GM19239 (cell line): ENCODE data around the gene CFAP53.
A peak's percentile ranks its signal among the peaks of the same experiment; 100 is the strongest.
"Not testable (repeated sequence)": the region's sequence is repeated elsewhere in the genome, so short reads cannot be mapped to it uniquely, and the experiment has no call there.

Experiments
- DNase-seq: peaks from one replicate; pipeline ENCODE4 v3.0.0; 2011; ENCODE audit warnings: low spot score; ENCODE audit not compliant: insufficient read length
- FAIRE-seq: peaks from 2 replicates; lab custom pipeline; 2011; peaks lifted over from hg19 to GRCh38; lab: Jason Lieb, UNC

Gene CFAP53

DNA sequence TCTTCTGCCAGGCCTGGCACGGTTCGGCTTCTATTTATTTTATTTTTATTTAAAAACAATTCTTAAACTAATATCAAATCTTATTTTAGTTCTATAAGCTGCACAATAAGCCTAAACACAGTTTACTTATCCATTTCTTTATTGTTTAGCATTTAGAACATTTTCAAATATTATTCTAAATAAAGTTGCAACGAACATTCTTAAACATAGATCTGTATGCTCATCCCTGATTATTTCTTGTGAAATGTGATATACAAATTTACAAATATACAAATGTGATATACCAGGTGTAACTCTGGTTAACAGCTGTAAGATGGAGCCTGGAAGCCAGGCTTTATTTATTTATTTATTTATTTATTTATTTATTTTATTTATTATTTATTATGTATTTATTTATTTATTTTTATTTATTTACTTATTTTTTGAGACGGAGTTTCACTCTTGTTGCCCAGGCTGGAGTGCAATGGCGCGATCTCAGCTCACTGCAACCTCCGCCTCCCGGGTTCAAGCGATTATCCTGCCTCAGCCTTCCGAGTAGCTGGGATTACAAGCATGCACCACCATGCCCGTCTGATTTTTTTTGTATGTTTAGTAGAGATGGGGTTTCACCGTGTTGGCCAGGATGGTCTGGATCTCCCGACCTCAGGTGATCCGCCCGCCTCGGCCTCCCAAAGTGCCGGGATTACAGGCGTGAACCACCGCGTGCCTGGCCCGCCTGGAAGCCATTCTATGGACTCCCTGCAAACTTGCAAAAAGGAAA is 22.2 kb upstream of the CFAP53 start:
- not testable (repeated sequence) for FAIRE-seq, DNase-seq

DNA sequence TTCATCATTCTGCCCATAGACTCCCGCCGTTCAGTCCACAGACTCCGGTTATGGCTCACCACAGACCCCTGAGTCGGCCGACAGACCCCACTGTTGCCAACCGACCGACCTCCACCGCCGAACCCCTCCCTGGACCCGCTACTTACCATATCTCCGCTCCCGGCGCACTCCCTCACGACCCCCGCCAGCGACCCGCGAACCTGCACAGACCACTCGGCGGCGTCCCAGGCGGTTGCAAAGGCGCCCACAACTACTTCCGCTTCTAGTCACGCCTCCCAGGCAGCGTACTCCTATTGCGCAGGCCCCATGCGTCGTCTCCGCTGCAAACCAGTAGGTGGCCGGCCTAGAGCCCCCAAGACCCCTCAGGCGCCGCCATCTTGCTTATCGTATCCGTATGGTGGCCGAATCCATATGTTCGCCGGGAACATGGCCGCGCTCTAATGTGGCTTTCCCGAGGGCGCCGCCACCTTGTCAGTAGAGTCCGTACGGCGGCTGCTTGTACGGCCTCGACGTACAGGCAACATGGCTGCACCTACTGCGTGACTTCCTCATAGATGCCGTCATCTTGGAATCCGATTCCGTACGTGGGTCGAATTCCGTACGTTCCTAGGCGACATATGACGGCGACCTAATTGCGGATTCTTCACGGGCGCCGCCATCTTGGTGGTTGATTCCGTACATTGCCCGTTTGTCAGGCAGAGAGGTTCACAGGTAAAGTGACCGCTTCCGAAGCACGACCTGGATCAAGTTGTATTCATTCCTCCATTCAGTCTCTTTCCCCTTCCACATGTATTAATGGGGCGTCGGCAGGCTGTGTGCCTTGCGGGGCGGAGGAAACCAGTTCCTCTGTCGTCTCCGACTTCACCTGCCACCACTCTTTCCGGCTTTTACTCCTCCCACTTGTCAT is 21.4 kb upstream of the CFAP53 start, which contains the start of gene CXXC1:
Gene CXXC1, minus strand, starts transcription at position 252 of the 907 bp plus-strand sequence. Its CDS starts 103 bp downstream, at position 149.
- DNase-seq (peak; percentile 78), FAIRE-seq (peak; percentile 100)

DNA sequence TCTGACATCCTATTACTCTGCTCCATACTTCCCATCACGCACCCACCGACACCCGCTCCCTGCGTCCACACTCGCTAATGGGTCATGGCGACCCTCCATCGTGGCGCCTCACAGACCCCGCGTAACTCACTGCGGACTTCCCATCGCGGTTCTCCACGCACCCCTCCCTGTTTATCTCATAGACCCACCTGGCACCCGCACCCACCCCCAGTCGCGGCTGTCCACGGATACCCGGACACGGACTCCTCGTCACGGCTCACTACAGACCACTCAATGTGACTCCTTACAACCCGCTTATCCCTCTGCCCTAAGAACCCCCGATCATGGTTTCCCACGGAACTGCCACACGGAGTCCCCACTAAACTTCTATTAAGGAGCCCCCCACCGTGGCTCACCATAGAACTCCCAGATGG is 20.7 kb upstream of the CFAP53 start:
- no peak for FAIRE-seq
- DNase-seq: no peak

DNA sequence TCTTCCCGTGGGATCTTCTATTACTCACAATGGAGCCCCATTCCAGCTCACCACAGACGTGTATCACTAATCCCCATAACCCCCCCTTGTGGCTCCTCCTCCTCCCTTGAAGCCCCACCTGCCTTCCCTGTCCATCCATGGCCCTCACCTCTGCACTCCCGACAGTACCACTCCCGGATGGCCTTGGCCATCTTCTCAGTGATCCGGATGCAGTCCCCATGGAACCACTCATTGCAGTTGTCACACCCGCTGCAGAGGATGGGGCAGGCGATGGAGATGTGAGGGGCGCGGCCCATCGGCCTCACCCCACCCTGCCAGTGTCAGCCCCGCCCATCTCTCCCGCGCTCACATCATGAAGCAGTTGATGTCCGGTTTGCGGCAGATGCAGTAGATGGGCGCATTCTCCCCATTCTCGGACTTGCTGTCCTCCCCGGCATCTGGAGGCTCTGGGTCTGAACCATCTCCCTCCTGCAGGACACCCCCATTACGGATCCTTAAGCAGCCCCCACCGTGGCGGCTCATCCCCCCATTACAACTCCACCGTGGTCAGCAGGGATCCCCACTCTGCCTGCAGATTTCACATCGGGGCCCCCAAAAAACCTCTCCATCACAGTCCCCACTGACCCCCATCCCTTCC is 20.2 kb upstream of the CFAP53 start:
- FAIRE-seq: no peak
- DNase-seq: no peak

DNA sequence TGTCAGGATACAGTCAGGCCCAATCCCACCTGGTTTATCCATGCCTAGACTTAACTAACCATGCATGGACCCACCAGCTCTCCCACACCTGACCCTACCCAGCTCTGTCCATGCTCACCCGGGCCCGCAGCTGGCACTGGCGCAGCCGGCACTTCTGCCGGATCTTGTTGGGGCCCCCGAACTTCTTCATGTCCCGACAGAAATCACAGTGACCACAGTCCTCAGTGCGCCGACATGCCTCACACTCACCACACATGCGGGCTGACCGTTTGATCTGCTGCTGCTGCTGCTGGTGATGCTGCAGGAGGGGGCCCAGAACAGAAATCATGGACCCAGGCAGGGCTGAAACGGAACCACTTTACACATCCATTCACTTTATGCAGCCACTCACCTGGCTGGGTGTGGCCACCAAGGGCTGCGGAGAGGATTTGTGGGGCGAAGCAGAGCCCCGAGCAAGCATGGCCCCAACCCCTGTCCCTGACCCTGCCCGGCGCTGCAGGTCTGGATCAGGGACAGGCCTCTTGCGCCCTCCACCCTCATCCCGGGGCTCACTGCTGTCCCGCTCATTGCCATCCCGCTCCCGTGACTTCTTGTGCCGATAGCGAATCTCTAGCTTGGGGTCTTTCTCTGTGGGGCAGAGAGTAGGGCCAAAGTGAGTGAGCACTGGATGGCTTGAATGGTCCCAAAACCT is 19.5 kb upstream of the CFAP53 start:
- no peak for DNase-seq
- FAIRE-seq: no peak

DNA sequence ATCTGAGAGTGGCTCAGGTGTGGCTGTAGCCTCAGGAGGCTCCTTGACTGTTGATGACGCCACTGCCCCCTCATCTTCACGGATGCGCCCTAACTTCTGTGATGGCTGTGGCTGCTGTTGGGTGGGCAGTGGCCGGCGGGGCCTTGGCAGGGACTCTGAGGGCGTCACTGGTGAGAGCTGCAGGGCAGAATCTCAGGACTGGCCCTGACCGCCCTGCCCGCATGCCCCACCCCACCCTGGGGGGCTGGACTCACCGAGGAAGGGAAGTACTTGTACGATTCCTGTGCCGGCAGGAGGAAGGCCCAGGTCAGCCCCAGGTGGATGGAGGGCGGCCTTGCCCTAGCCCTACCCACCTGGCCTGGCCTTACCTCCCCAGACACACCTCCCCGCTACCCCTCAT is 18.8 kb upstream of the CFAP53 start:
- DNase-seq (no peak), FAIRE-seq (no peak)

DNA sequence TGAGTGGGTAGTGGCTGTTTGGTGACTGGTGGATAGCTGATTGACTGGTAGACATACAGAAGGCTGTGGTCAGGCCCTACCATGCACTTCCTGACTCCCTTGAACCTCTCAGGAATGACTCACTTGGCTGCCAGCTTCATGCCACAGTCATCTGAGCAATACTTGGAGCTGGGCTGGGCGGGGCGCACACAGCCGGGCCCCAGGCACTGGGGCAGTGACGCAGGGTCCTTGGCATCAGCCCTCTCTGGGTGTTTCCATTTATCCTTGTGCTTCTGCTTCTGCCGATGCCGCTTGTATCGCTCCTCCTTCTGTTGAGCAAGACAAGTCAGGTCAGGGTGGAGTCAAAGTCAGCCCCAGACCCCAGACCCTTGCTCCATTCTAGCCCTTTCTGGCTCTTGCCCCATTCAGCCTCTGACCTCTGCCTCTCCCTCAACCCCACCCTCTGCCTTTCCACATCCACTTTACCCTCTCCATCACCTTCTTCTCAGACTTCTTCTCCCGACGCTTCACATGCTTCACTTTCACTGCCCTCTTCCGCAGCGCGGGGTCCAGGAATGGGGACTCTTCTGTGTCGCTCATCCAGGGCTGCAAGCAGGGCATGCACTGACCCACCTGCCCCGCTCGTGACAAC is 18.1 kb upstream of the CFAP53 start:
- FAIRE-seq: no peak
- no peak for DNase-seq

DNA sequence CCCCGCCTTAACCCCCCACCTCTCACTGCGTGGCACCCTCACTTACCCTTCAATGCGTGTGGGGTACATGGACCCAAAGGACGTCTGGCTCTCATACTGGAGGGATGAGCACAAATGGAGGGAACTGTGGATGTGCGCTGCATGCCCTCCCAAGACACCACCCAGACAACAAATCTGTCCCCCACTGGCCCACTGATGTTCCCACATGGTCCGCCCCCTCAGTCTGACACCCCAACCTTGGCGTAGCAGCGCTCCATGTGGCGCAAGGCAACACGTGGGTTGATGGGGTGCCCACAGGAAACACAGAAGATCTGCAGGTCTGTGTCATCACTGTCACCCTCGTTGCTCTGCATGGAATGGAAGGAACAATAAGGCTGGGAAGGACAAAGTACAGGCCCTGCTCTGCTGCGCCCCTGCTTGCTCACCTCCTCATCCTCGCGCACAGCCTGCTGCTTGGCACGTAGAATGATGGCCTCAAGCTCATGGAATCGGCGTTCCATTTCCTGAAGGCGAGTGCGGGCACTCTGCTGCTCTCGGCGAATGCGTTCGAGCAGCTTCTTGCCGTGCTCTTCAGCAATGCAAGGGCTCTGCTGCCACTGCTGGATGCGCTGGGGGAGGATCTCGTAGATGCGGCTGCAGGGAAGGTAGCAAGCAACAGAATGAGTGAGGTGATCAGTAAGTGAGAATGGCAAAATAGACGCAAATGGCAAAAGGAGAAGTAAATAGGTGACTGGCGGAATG is 17.3 kb upstream of the CFAP53 start:
- DNase-seq (no peak), FAIRE-seq (no peak)

DNA sequence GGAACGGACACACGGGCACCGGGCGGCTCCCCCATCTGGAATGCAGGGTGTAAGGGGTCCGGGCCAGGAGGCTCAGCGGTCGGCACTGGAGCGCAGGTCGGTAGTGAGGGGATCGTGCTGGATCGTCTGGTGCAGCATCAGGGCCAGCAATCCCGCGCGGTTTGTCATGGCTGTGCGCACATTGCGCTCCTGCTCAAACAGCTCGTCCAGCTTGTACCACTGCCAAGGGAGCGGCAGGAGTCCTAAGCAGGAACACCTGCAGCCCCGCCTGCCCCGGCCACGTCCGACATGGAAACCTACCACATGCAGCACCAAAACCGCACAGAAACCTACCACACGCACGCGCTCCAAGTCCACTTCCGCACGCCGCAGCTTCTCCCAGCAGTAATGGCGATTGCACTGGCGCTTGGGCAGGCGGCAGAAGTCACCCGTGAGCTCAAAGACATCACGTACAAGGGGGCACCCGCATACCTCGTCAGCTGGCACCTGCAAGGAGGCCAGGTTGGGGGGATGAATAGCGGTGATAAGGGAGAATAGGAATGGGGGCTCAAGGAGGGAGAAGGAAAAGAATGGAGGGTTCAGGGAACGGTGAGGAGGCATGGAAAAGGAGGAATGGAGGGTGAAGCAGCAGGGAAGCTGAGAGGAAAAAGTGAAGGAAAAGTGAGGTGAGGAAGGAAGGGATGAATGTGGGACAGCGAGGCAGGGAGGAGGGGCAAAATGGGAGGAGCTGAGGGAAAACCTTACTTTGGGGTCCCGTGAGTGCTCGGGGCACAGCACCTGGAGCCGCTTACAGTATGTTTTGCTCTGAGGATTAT is 16.4 kb upstream of the CFAP53 start:
- DNase-seq (no peak), FAIRE-seq (no peak)

DNA sequence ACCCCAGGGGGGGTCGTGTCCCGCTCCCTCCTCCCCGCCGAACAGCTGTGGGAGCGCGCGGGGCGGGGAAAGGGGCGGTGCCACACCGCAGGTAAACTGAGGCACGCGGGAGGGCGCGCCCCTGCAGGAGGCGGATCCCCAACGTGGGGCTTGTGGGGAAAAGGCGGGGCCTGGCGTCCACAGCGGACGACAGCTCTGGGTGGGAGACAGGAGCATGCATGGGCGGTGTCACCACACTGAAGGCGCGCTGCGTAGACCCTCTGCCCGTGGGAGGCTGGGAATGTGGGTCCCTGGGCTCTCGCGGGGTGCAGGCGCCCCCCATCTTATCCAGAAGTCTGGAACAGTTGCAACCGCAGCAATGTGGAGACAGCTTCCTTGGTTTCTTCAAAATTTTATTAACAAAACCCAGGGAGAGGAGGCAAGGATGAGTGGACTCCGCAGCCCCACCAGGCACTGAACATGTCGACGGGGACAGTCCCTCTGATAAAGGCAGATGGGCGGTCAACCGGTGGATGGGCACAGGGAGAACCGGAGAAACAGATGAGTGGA is 15.8 kb upstream of the CFAP53 start:
- FAIRE-seq (no peak), DNase-seq (no peak)

DNA sequence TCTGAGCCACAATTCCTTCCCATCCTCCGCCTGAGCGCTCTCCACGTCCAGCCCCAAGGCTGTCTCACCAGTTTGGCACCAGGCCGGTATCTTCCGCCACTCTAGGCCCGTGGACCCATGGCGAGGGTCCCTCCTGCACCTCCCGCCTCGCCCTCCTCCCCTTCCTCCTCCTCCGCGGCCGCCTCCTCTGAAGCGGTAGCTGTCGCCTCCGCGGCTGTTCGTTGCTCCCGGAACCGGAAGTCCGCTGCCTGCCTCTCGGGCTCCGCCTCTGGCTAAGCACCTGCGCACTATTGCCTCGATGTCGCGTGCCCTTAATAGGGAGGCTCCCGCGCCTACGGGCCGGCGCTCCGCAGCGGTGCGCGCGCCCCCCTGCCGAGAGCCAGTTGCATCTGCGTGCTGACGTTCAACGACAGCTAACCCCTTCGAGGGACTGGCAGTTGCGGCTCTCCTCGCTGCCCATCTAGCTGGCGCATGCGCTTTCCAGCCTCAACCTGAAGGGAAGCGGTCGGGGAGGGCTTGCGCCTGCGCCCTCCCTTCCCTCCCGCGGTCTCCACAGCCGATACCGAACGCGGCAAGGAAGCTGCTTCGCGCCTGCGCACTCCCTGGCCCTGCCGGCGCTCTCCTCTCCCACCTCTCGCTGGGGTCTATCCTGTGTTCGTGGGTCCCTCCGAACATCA is 15.1 kb upstream of the CFAP53 start, which contains the start of gene MBD1:
Gene MBD1, minus strand, starts transcription at position 229 of the 677 bp plus-strand sequence. CDS start 1,531 bp downstream, outside the sequence.
- FAIRE-seq (peak; percentile 98), DNase-seq (peak; percentile 95)

DNA sequence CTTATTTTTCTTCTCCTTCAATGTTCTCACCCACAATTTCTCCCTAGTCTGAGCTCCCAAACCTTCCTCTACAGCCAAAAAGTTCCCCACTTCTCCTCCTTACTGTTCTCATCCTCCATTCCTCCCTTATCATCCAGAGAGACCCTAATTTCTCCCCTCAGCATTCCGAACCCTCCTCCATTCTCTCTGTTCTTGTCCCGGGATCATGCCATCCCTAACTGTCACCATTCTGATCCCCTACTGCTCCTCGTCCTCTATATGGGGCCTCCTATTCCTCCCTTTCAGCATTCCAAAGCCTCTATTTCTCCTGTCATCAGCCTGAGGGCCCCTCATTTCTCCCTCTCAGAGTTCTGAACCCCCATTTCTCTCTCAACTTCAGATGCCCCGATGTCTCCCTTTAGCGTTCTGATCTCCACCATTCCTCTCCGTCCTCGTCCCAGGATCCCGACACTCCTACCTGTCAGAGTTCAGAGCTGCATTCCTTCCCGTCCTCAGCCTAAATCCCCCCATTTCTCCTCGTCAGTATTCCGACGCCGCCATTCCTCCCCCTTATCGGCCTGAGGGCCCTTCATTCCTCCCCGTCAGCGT is 14.5 kb upstream of the CFAP53 start:
- FAIRE-seq: peak; percentile 72
- no peak for DNase-seq

DNA sequence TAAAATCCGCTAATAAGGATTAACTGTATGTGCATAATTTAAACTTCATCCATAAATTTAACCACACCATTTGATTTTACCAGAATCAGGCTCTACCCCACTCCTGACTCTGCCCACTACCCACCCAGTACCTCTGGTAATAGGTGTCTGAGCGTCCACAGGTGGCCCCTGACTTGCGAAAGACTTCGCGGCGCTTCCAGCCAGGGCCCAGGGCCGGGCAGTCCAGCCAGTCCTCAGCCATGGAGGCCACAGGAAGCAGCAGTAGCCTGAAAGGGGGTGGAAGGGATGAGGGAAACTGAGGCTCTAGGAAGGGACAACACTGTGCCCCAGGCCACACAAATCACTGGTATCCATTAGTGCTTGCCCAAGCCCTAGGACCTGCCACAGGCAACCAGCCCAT is 13.5 kb upstream of the CFAP53 start:
- DNase-seq (no peak), FAIRE-seq (no peak)

DNA sequence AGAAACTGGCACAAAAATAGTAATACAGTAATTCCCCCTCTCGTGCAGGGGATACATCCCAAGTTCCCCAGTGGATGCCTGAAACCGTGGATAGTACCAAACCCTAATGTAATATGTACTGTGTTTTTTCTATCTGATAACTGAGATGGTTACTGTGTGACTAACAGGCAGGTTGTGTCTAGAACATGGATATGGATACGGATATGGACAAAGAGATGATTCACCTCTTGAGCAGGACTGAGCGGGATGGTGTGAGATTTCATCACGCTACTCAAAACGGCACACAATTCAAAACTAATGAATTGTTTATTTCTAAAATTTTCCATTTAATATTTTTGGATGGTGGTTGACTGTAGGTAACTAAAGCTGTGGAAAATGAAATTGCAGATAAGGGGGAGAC is 11.6 kb upstream of the CFAP53 start:
- FAIRE-seq (no peak), DNase-seq (no peak)

DNA sequence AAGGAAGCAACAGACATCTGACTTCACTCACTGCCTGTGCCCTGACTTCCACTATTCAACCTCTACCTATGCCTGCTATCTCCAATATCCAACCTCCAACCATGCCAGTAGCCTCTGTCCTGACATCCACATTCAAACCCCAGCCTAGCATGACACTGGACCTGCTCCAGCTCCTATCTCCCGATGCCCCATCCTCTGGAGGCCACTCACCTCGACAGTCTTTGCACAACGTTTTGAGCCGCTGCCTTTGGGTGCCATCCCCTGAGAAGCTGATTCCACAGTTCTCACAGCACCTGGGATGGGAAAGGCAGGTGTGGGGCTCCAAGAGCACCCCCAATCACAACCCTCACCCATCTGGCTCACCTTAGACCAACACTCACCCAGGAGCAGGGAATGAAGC is 10.2 kb upstream of the CFAP53 start:
- no peak for FAIRE-seq

DNA sequence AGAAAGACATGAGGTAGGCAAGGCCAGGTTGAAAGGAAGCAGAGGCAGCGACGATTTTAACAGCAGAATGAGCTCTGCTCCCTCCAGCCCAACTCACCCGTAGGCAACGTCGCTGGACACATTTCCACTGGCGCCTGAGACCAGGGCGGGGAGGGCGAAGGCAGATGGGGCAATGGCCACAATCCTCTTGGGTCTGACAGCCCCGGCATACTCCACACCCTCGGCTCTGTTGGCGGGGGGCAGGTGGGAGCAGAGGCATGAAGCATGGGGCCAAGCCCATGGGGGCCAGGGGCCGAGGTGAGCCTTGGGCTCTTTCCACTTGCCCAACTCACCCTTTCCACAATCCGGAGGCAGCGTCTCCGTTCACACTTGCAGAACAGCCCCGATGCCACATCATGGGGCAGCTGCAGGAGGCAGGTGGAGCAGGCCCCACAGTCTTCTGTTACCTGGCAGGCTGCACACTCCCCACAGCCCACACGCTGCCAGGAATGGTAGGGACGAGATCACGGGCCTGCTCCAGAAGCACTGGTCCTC is 9.3 kb upstream of the CFAP53 start:
- no peak for DNase-seq
- no peak for FAIRE-seq

More for the DNA sequence above, 10.2 kb upstream of the CFAP53 start:
- DNase-seq: no peak

DNA sequence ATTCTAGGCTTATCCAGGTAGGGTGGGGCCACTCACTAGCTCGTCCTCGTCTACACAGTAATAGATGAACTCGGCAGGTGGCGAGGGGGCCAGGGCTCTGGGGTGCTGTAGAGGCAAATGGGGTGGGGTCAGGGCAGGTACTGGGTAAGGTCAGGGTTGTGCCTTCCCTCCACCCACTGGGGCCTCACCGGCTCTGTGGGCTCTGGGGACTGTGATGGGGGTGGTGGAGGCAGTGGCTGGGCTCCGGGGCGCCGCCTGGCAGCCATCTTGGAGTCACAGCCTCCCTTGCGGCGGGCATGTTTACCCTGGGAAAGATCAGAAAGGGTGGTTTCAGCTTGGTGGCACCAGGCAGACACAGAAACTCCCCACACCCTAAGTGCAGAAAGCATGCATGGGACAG is 8.6 kb upstream of the CFAP53 start:
- DNase-seq (no peak), FAIRE-seq (no peak)
